Transverse colon (tissue), 4 donors: ENCODE data around the gene TLE5. TPM values are rescaled to one million over a fixed set of nuclear protein-coding genes. Genes with fewer than 3 reads are reported as not detected.

Experiments
- DNase-seq: peaks from one replicate; pipeline ENCODE4 v3.0.0-alpha.2; 2019
- H3K27ac ChIP-seq, 4 donors: fragments of 200-600 bp; sonication (generic); 2 replicates each; pipeline ENCODE4 v1.5.1; 2016 to 2018; ENCODE audit warnings: inconsistent platforms in 4 of 4
- H3K27me3 ChIP-seq: fragments of 200-600 bp; sonication (generic); 2 replicates; pipeline ENCODE4 v1.5.1; 2017; ENCODE audit warnings: inconsistent platforms
- H3K36me3 ChIP-seq, 4 donors: fragments of 200-600 bp; sonication (generic); 2 replicates each; pipeline ENCODE4 v1.5.1; 2017 to 2019; ENCODE audit warnings: inconsistent platforms in 4 of 4
- H3K4me1 ChIP-seq, 4 donors: fragments of 200-600 bp; sonication (generic); 2 replicates each; pipeline ENCODE4 v1.5.1; 2017 to 2020; ENCODE audit warnings: inconsistent platforms in 4 of 4
- H3K4me3 ChIP-seq, 4 donors: fragments of 200-600 bp; sonication (generic); 1 replicate in 1 of 4; 2 replicates in 3 of 4; pipeline versions ENCODE4 v1.5.1 to v1.6.1; 2017 to 2019; ENCODE audit warnings: inconsistent platforms in 4 of 4
- H3K9me3 ChIP-seq, 2 donors: fragments of 200-600 bp; sonication (generic); 2 replicates each; pipeline ENCODE4 v1.5.1; 2017 to 2019; ENCODE audit warnings: inconsistent platforms in 2 of 2
- CTCF ChIP-seq, 5 experiments: fragments of 200-600 bp in 3 of 5; fragments of 450-650 bp in 2 of 5; sonication (generic) in 3 of 5; IDR thresholded peaks; 1 replicate in 2 of 5; 2 replicates in 3 of 5; pipeline ENCODE4 v1.5.1; 2016 to 2017; ENCODE audit warnings: antibody characterized with exemption in 5 of 5, inconsistent platforms in 3 of 5, mild to moderate bottlenecking in 2 of 5, moderate library complexity in 1 of 5
- EP300 ChIP-seq: sonication (generic); formaldehyde crosslinking; IDR thresholded peaks from one replicate; pipeline ENCODE4 v1.6.1; 2017; ENCODE audit warnings: antibody characterized with exemption, low read depth
- POLR2A ChIP-seq: fragments of 450-650 bp; IDR thresholded peaks from one replicate; pipeline ENCODE4 v1.6.1; 2016; ENCODE audit warnings: antibody characterized with exemption, mild to moderate bottlenecking, moderate library complexity
- POLR2AphosphoS5 ChIP-seq, 3 donors: sonication (generic); formaldehyde crosslinking; IDR thresholded peaks; one replicate each; pipeline ENCODE4 v1.6.1; 2016; ENCODE audit warnings: antibody characterized with exemption in 3 of 3
- WGBS, 2 donors: methylation state at CpG; one replicate each; pipeline ENCODE4 v1.1.5; 2018; ENCODE audit warnings: low coverage in 1 of 2; 5-methylcytosine and 5-hydroxymethylcytosine counted together
- in situ Hi-C, 4 donors: fragments of 200-750 bp; cut with MboI; loops; one replicate each; pipeline versions ENCODE4 v1.15.0 to v1.15.1; 2017; ENCODE audit warnings: low sequenced_read_pairs in 3 of 4, low pct_ligation_motif_present in 1 of 4, low pct_unique_long_range_greater_than_20kb in 1 of 4
- intact Hi-C: fragments of 100-400 bp; cut with DNase I; formaldehyde crosslinking; loops from one replicate; pipeline ENCODE4 v1.15.1; 2023; ENCODE audit warnings: low total_unique reads
- total RNA-seq, 4 donors: library from RNA; depleted of rRNA; stranded (reverse); fragments of >200 nt; gene quantifications; one replicate each; pipeline ENCODE4 v1.1.0, GENCODE V29; 2016

Gene TLE5
- total RNA-seq, 4 donors from 2014 or later: 307 to 561 (median 400) TPM

GRCh38 chr19:3100747-3101730, 38.7 kb upstream of the TLE5 start:
- Histone ChIP-seq H3K36me3 (no peaks in the 10 kb centered on the region), H3K4me1 (peaks cover 54 to 93% (median 78%) of the 10 kb centered on the region in 4 donors), H3K4me3 (no peak overlapping the region), H3K27me3 (no peaks in the 10 kb centered on the region), H3K27ac (no peak overlapping the region), H3K9me3 (no peaks in the 10 kb centered on the region)
- intact Hi-C loops: loop anchor here (10.0 kb wide), 1 partner anchor 136 kb away; no protein-coding TSS in a partner anchor
- in situ Hi-C loops: loop anchor here in 1 of 4 donors (10.0 kb wide), 1 partner anchor 136 kb away; no protein-coding TSS in a partner anchor
- no peak for DNase-seq
- no peak for TF ChIP-seq EP300
- WGBS, 2 donors: 78% methylated on average over 23 of the region's 34 CpGs; no CpG with 5 or more reads in 1 of the 2 donors

GRCh38 chr19:3100331-3100730, 38.0 kb upstream of the TLE5 start:
- in situ Hi-C loops: loop anchor here in 1 of 4 donors (10.0 kb wide), 1 partner anchor 136 kb away; no protein-coding TSS in a partner anchor

GRCh38 chr19:3099347-3100145, 37.3 kb upstream of the TLE5 start:
- Histone ChIP-seq H3K4me1 (peaks cover 55 to 91% (median 80%) of the 10 kb centered on the region in 4 donors), H3K4me3 (peak overlapping the region in 1 of 4 donors; percentile 83), H3K27me3 (no peaks in the 10 kb centered on the region), H3K36me3 (no peaks in the 10 kb centered on the region), H3K9me3 (no peaks in the 10 kb centered on the region), H3K27ac (peak overlapping the region; percentile 88 to 92 (median 91))
- TF ChIP-seq CTCF (IDR thresholded peaks at IDR 0.05) (no peak), POLR2AphosphoS5 (IDR thresholded peaks at IDR 0.05) (no peak), EP300 (no peak), POLR2A (no peak)
- intact Hi-C loops (loop anchor here (10.0 kb wide), 1 partner anchor 135 kb away; no protein-coding TSS in a partner anchor), in situ Hi-C loops (loop anchor here in 2 of 4 donors (10.0 to 25.0 kb wide), 2 partner anchors 135 to 137 kb away; no protein-coding TSS in a partner anchor)
- DNase-seq: no peak
- 86% methylated on average over 29 of the region's 29 CpGs; no CpG with 5 or more reads in 1 of the 2 donors for WGBS, 2 donors

More at GRCh38 chr19:3100331-3100730, 38.0 kb upstream of the TLE5 start:
- 83% methylated on average over 14 of the region's 14 CpGs; no CpG with 5 or more reads in 1 of the 2 donors for WGBS, 2 donors
- no peaks in the 10 kb centered on the region for H3K27me3 ChIP-seq
- H3K4me1 ChIP-seq: peaks cover 57 to 93% (median 78%) of the 10 kb centered on the region in 4 donors
- H3K4me3 ChIP-seq: no peak overlapping the region
- H3K27ac ChIP-seq: no peak overlapping the region
- DNase-seq: no peak
- intact Hi-C loops: loop anchor here (10.0 kb wide), 1 partner anchor 136 kb away; no protein-coding TSS in a partner anchor
- H3K36me3 ChIP-seq: no peaks in the 10 kb centered on the region
- TF ChIP-seq POLR2A: no peak
- no peak for TF ChIP-seq EP300
- TF ChIP-seq POLR2AphosphoS5 (IDR thresholded peaks at IDR 0.05): no peak
- H3K9me3 ChIP-seq: no peaks in the 10 kb centered on the region

- peak overlapping the region; percentile 88 to 92 (median 91) for H3K27ac ChIP-seq
- DNase-seq: peak; percentile 59
- no peaks in the 10 kb centered on the region for H3K36me3 ChIP-seq
- in situ Hi-C loops (loop anchor here in 1 of 4 donors (25.0 kb wide), 1 partner anchor 136 kb away; no protein-coding TSS in a partner anchor), intact Hi-C loops (no loop called here)
- H3K27me3 ChIP-seq: no peaks in the 10 kb centered on the region
- peaks cover 47 to 83% (median 74%) of the 10 kb centered on the region in 4 donors for H3K4me1 ChIP-seq
- no peaks in the 10 kb centered on the region for H3K9me3 ChIP-seq
- peak overlapping the region; percentile 10 to 97 (median 47) for H3K4me3 ChIP-seq
- TF ChIP-seq POLR2A (peak; percentile 35), POLR2AphosphoS5 (IDR thresholded peaks at IDR 0.05) (peak in 2 of 3 donors; percentile 13 to 14), CTCF (IDR thresholded peaks at IDR 0.05) (no peak)
- WGBS, 2 donors: 26% methylated on average over 39 of the region's 40 CpGs; no CpG with 5 or more reads in 1 of the 2 donors
These were observed 36.4 kb upstream of the TLE5 start for GRCh38 chr19:3098515-3099346.
